HUES48 (cell line): Measurements from ENCODE around the gene TTC12.

Source experiments
- H3K27ac ChIP-seq: one replicate; pipeline ENCODE4 v1.7.0; 2013; ENCODE audit warnings: low read depth, low read length, inconsistent platforms
- H3K27me3 ChIP-seq: 2 replicates; pipeline ENCODE4 v1.6.1; 2013; ENCODE audit warnings: mild to moderate bottlenecking, low read length; ENCODE audit not compliant: control insufficient read depth, insufficient read depth
- H3K36me3 ChIP-seq: 2 replicates; pipeline ENCODE4 v1.6.1; 2013; ENCODE audit warnings: low read length; ENCODE audit not compliant: control insufficient read depth, insufficient read depth
- H3K4me1 ChIP-seq: 2 replicates; pipeline ENCODE4 v1.6.1; 2013; ENCODE audit warnings: mild to moderate bottlenecking, low read length; ENCODE audit not compliant: control insufficient read depth, insufficient read depth
- H3K4me3 ChIP-seq: 2 replicates; pipeline ENCODE4 v1.5.1; 2013; ENCODE audit warnings: mild to moderate bottlenecking, low read depth, low read length
- H3K9ac ChIP-seq: 2 replicates; pipeline ENCODE4 v1.6.1; 2013; ENCODE audit warnings: mild to moderate bottlenecking, low read depth, low read length, moderate library complexity
- H3K9me3 ChIP-seq: 2 replicates; pipeline ENCODE4 v1.6.1; 2013; ENCODE audit warnings: low read length; ENCODE audit not compliant: control insufficient read depth, insufficient read depth

Gene TTC12

GRCh38 chr11:113405724-113406478 is 91.5 kb downstream of the TTC12 start:
- Histone ChIP-seq H3K9ac (no peak overlapping the region), H3K36me3 (no peaks in the 10 kb centered on the region), H3K27ac (no peak overlapping the region)

GRCh38 chr11:113407163-113407562 is 92.8 kb downstream of the TTC12 start:
- no peaks in the 10 kb centered on the region for H3K4me1 ChIP-seq

More at GRCh38 chr11:113405724-113406478, 91.5 kb downstream of the TTC12 start:
- Histone ChIP-seq H3K4me3 (no peak overlapping the region), H3K27me3 (no peaks in the 10 kb centered on the region), H3K9me3 (no peaks in the 10 kb centered on the region), H3K4me1 (no peaks in the 10 kb centered on the region)

GRCh38 chr11:113408206-113408605 is 93.8 kb downstream of the TTC12 start:
- Histone ChIP-seq H3K9me3 (no peaks in the 10 kb centered on the region), H3K4me1 (no peaks in the 10 kb centered on the region)

More at GRCh38 chr11:113407163-113407562, 92.8 kb downstream of the TTC12 start:
- no peaks in the 10 kb centered on the region for H3K27me3 ChIP-seq
- H3K4me3 ChIP-seq = no peak overlapping the region
- no peaks in the 10 kb centered on the region for H3K9me3 ChIP-seq
- H3K36me3 ChIP-seq = no peaks in the 10 kb centered on the region
- H3K27ac ChIP-seq = no peak overlapping the region
- H3K9ac ChIP-seq = no peak overlapping the region

GRCh38 chr11:113408887-113409286 is 94.5 kb downstream of the TTC12 start:
- no peaks in the 10 kb centered on the region for H3K36me3 ChIP-seq
- no peaks in the 10 kb centered on the region for H3K27me3 ChIP-seq
- H3K9ac ChIP-seq = no peak overlapping the region

More at GRCh38 chr11:113408206-113408605, 93.8 kb downstream of the TTC12 start:
- no peaks in the 10 kb centered on the region for H3K27me3 ChIP-seq
- no peak overlapping the region for H3K4me3 ChIP-seq
- H3K27ac ChIP-seq = no peak overlapping the region
- no peak overlapping the region for H3K9ac ChIP-seq
- no peaks in the 10 kb centered on the region for H3K36me3 ChIP-seq

GRCh38 chr11:113409526-113409925 is 95.1 kb downstream of the TTC12 start:
- H3K36me3 ChIP-seq = no peaks in the 10 kb centered on the region
- H3K4me3 ChIP-seq = no peak overlapping the region
- H3K4me1 ChIP-seq = no peaks in the 10 kb centered on the region
- H3K27ac ChIP-seq = no peak overlapping the region
- H3K9ac ChIP-seq = no peak overlapping the region
- H3K9me3 ChIP-seq = no peaks in the 10 kb centered on the region
- H3K27me3 ChIP-seq = no peaks in the 10 kb centered on the region

More at GRCh38 chr11:113408887-113409286, 94.5 kb downstream of the TTC12 start:
- no peaks in the 10 kb centered on the region for H3K4me1 ChIP-seq
- no peak overlapping the region for H3K27ac ChIP-seq
- H3K4me3 ChIP-seq = no peak overlapping the region
- no peaks in the 10 kb centered on the region for H3K9me3 ChIP-seq

- H3K4me3 ChIP-seq = no peak overlapping the region
- H3K36me3 ChIP-seq = no peaks in the 10 kb centered on the region
- H3K9ac ChIP-seq = no peak overlapping the region
- H3K27ac ChIP-seq = no peak overlapping the region
- H3K27me3 ChIP-seq = no peaks in the 10 kb centered on the region
- H3K9me3 ChIP-seq = no peaks in the 10 kb centered on the region
- no peaks in the 10 kb centered on the region for H3K4me1 ChIP-seq
Measured at GRCh38 chr11:113410414-113411135, 96.2 kb downstream of the TTC12 start.

- H3K9ac ChIP-seq = no peak overlapping the region
- no peaks in the 10 kb centered on the region for H3K4me1 ChIP-seq
- no peak overlapping the region for H3K4me3 ChIP-seq
- H3K9me3 ChIP-seq = no peaks in the 10 kb centered on the region
- no peaks in the 10 kb centered on the region for H3K36me3 ChIP-seq
- H3K27me3 ChIP-seq = no peaks in the 10 kb centered on the region
- H3K27ac ChIP-seq = no peak overlapping the region
Measured at GRCh38 chr11:113411536-113411935, 97.2 kb downstream of the TTC12 start.

GRCh38 chr11:113412675-113413074 is 98.3 kb downstream of the TTC12 start:
- no peak overlapping the region for H3K9ac ChIP-seq
- no peaks in the 10 kb centered on the region for H3K4me1 ChIP-seq
- no peak overlapping the region for H3K27ac ChIP-seq
- H3K9me3 ChIP-seq = no peaks in the 10 kb centered on the region
- no peaks in the 10 kb centered on the region for H3K36me3 ChIP-seq
- H3K27me3 ChIP-seq = no peaks in the 10 kb centered on the region
- H3K4me3 ChIP-seq = no peak overlapping the region

GRCh38 chr11:113415343-113415742 is 101.0 kb downstream of the TTC12 start:
- Histone ChIP-seq H3K36me3 (no peaks in the 10 kb centered on the region), H3K4me1 (no peaks in the 10 kb centered on the region), H3K27me3 (no peaks in the 10 kb centered on the region), H3K9ac (no peak overlapping the region), H3K27ac (no peak overlapping the region), H3K4me3 (no peak overlapping the region), H3K9me3 (no peaks in the 10 kb centered on the region)
